GM12878 (cell line): Measurements from ENCODE around the gene SPG7. TPM values are rescaled to one million over a fixed set of nuclear protein-coding genes. Genes with fewer than 3 reads are reported as not detected.

Experiments used
- ATAC-seq: fragments of 200-7000 bp; cut with Tn5 transposase; 3 replicates; pipeline ENCODE4 v1.9.1; 2020; ENCODE audit warnings: mild to moderate bottlenecking, moderate library complexity
- BruUV-seq: library from RNA; stranded (reverse); fragments of 400-500 nt; replicated peaks from 2 replicates; lab custom pipeline; 2021; lab: Mats Ljungman, UMichigan
- CTCF ChIA-PET: fragments of 300-600 bp; sonication (Branson Sonifier 250); formaldehyde crosslinking; extraction: SDS; loops from one replicate; lab custom pipeline; 2021; ENCODE audit warnings: inconsistent platforms; lab: Yijun Ruan, JAX
- POLR2A ChIA-PET: fragments of 350-600 bp; formaldehyde crosslinking; extraction: SDS; loops from one replicate; lab custom pipeline; 2021; ENCODE audit warnings: inconsistent platforms; lab: Charles Lee
- RAD21 ChIA-PET: fragments of 300-600 bp; sonication (Branson Sonifier 250); formaldehyde crosslinking; loops from one replicate; lab custom pipeline; 2023; ENCODE audit warnings: antibody characterized with exemption; ENCODE audit not compliant: unreplicated experiment; lab: Charles Lee
- SMC1A ChIA-PET: fragments of 300-600 bp; sonication (Branson Sonifier 250); formaldehyde crosslinking; loops from one replicate; lab custom pipeline; 2023; ENCODE audit not compliant: unreplicated experiment, uncharacterized antibody; lab: Charles Lee
- DNase-seq: peaks from one replicate; pipeline ENCODE4 v3.0.0-alpha.2; 2011; ENCODE audit warnings: low read depth, low spot score
- FAIRE-seq: peaks from 3 replicates; lab custom pipeline; 2011; peaks lifted over from hg19 to GRCh38; lab: Jason Lieb, UNC
- H2AFZ ChIP-seq: 2 replicates; pipeline ENCODE4 v1.6.0; 2011; ENCODE audit warnings: low read depth, low read length, control low read depth; ENCODE audit not compliant: control insufficient read depth
- H3K27ac ChIP-seq: 2 replicates; pipeline ENCODE4 v1.5.1; 2011; ENCODE audit warnings: control low read depth; ENCODE audit not compliant: control insufficient read depth, insufficient read depth
- H3K27me3 ChIP-seq, 2 experiments: replicated peaks in 1 of 2; 2 replicates each; pipeline versions ENCODE4 v1.6.0 to v1.6.1; 2011; ENCODE audit warnings: low read length in 1 of 2; ENCODE audit not compliant: control insufficient read depth in 2 of 2, insufficient read depth in 2 of 2
- H3K36me3 ChIP-seq, 2 experiments: 2 replicates each; pipeline ENCODE4 v1.5.1; 2011; ENCODE audit warnings: low read length in 1 of 2; ENCODE audit not compliant: control insufficient read depth in 2 of 2, insufficient read depth in 2 of 2
- H3K4me1 ChIP-seq: 2 replicates; pipeline ENCODE4 v1.6.1; 2011; ENCODE audit warnings: mild to moderate bottlenecking, low read length, moderate library complexity, mixed read lengths; ENCODE audit not compliant: control insufficient read depth, insufficient read depth
- H3K4me2 ChIP-seq: 2 replicates; pipeline ENCODE4 v1.6.0; 2011; ENCODE audit warnings: control low read depth; ENCODE audit not compliant: control insufficient read depth, insufficient read depth
- H3K4me3 ChIP-seq: fragments of 200-600 bp; sonication (generic); 2 replicates; pipeline ENCODE4 v1.5.1; 2016
- H3K79me2 ChIP-seq: 2 replicates; pipeline ENCODE4 v1.6.0; 2011; ENCODE audit warnings: low read length; ENCODE audit not compliant: control insufficient read depth, insufficient read depth
- H3K9ac ChIP-seq: 2 replicates; pipeline ENCODE4 v1.8.0; 2011; ENCODE audit warnings: low read length, control low read depth, mixed read lengths; ENCODE audit not compliant: control insufficient read depth, insufficient read depth
- H3K9me3 ChIP-seq: replicated peaks from 3 replicates; pipeline ENCODE4 v1.5.1; 2011; ENCODE audit warnings: mild to moderate bottlenecking, low read length; ENCODE audit not compliant: control insufficient read depth, insufficient read depth
- H4K20me1 ChIP-seq: 2 replicates; pipeline ENCODE4 v1.6.0; 2011; ENCODE audit not compliant: control insufficient read depth, insufficient read depth
- ATF7 ChIP-seq: fragments of 450-650 bp; IDR thresholded peaks from 2 replicates; pipeline ENCODE4 v1.6.1; 2016; ENCODE audit warnings: low read depth, mild to moderate bottlenecking
- BCL3 ChIP-seq: IDR thresholded peaks from 2 replicates; pipeline ENCODE4 v1.6.1; 2011; ENCODE audit warnings: borderline replicate concordance, low read depth, mild to moderate bottlenecking, moderate library complexity, low read length; ENCODE audit not compliant: insufficient read depth, poor library complexity, severe bottlenecking
- E2F8 ChIP-seq: fragments of 450-650 bp; IDR thresholded peaks from 2 replicates; pipeline ENCODE4 v1.6.1; 2018; ENCODE audit warnings: mild to moderate bottlenecking, low read depth, moderate library complexity; ENCODE audit not compliant: partially characterized antibody
- EZH2 ChIP-seq: IDR thresholded peaks from 2 replicates; pipeline ENCODE4 v1.6.1; 2012; ENCODE audit warnings: low read depth, mild to moderate bottlenecking, control low read depth, inconsistent platforms, low read length, borderline replicate concordance; ENCODE audit not compliant: control insufficient read depth
- FOXM1 ChIP-seq: IDR thresholded peaks from 2 replicates; pipeline ENCODE4 v1.6.1; 2012; ENCODE audit warnings: low read depth, mild to moderate bottlenecking, inconsistent platforms, low read length, moderate library complexity
- GATAD2B ChIP-seq: fragments of 450-650 bp; conservative IDR thresholded peaks from 2 replicates; pipeline ENCODE4 v1.6.1; 2017; ENCODE audit warnings: low read depth, mild to moderate bottlenecking, moderate library complexity
- MEF2A ChIP-seq: IDR thresholded peaks from 2 replicates; pipeline ENCODE4 v1.6.1; 2011; ENCODE audit warnings: low read depth, mild to moderate bottlenecking, low read length, moderate library complexity; ENCODE audit not compliant: insufficient read depth
- MYB ChIP-seq: fragments of 150-350 bp; IDR thresholded peaks from 2 replicates; pipeline ENCODE4 v1.6.1; 2014; ENCODE audit warnings: mild to moderate bottlenecking, low read depth, low read length, borderline replicate concordance
- MYC ChIP-seq: IDR thresholded peaks from 2 replicates; pipeline ENCODE4 v1.6.1; 2011; ENCODE audit warnings: mild to moderate bottlenecking, low read length, moderate library complexity, inconsistent platforms; ENCODE audit not compliant: insufficient read depth, insufficient replicate concordance, insufficient read length, severe bottlenecking
- NR2C1 ChIP-seq: fragments of 450-650 bp; IDR thresholded peaks from 2 replicates; pipeline ENCODE4 v1.6.1; 2017; ENCODE audit warnings: antibody characterized with exemption, mild to moderate bottlenecking, moderate library complexity
- RAD21 ChIP-seq: IDR thresholded peaks from 2 replicates; pipeline ENCODE4 v1.6.1; 2011; ENCODE audit warnings: mild to moderate bottlenecking, low read depth, low read length, moderate library complexity; ENCODE audit not compliant: insufficient read depth
- RCOR1 ChIP-seq: conservative IDR thresholded peaks from 2 replicates; pipeline ENCODE4 v1.6.1; 2012; ENCODE audit warnings: low read depth, low read length, improper control_type of control experiment
- RFX5 ChIP-seq: IDR thresholded peaks from 2 replicates; pipeline ENCODE4 v1.6.1; 2011; ENCODE audit warnings: low read depth, low read length, improper control_type of control experiment
- TBL1XR1 ChIP-seq: IDR thresholded peaks from 2 replicates; pipeline ENCODE4 v1.6.1; 2012; ENCODE audit warnings: low read depth, low read length, improper control_type of control experiment
- ZNF622 ChIP-seq: fragments of 450-650 bp; IDR thresholded peaks from 2 replicates; pipeline ENCODE4 v1.6.1; 2017; ENCODE audit warnings: mild to moderate bottlenecking, inconsistent platforms
- WGBS: methylation state at CpG from one replicate; pipeline ENCODE4 v1.1.6; 2016; ENCODE audit warnings: low lambda C conversion rate; ENCODE audit not compliant: insufficient replicate concordance, insufficient coverage; ENCODE audit errors: missing lambda C conversion rate; 5-methylcytosine and 5-hydroxymethylcytosine counted together
- in situ Hi-C: fragments of 300-500 bp; cut with MboI; formaldehyde crosslinking; loops from 9 replicates; pipeline ENCODE4 v1.14.3; 2018; ENCODE audit warnings: mixed read lengths
- intact Hi-C: fragments of 100-400 bp; cut with micrococcal nuclease; formaldehyde crosslinking; loops from one replicate; pipeline ENCODE4 v1.14.2; 2022; ENCODE audit not compliant: unreplicated experiment
- polyA plus RNA-seq, 11 experiments: library from polyadenylated mRNA; depleted of rRNA in 4 of 11; unstranded in 6 of 11; stranded (reverse) in 5 of 11; fragments of >200 nt; fragmentation: Nextera tagmentation in 4 of 11; fragmentation: Illumina TruSeq in 1 of 11; extraction: Ambion mirVana in 4 of 11; extraction: Trizol in 1 of 11; gene quantifications; 1 replicate in 1 of 11; 2 replicates in 10 of 11; pipeline versions ENCODE4 v1.2.1 to v1.2.3, GENCODE V29; 2011 to 2016; ENCODE audit warnings: inconsistent platforms in 2 of 11, missing spikeins in 2 of 11, low read depth in 1 of 11
- total RNA-seq, 4 experiments: library from RNA; depleted of rRNA in 3 of 4; stranded (reverse); fragments of >200 nt in 3 of 4; fragmentation: Illumina TruSeq in 1 of 4; extraction: Trizol in 1 of 4; gene quantifications; 2 replicates each; pipeline versions ENCODE4 v1.2.1 to v1.2.3, GENCODE V29; 2013 to 2021
- TF ChIP-seq, protein P1 (sequence below): fragments of 450-650 bp; IDR thresholded peaks from 2 replicates; pipeline ENCODE4 v1.6.1; 2014; ENCODE audit warnings: mild to moderate bottlenecking

The SPG7 gene
- total and polyA plus RNA-seq, 10 of the 15 experiments (the other 5 are each of a cell fraction or from before 2014, with no cell fraction given), result 5.9 to 75.9 (median 52.5) TPM

DNA sequence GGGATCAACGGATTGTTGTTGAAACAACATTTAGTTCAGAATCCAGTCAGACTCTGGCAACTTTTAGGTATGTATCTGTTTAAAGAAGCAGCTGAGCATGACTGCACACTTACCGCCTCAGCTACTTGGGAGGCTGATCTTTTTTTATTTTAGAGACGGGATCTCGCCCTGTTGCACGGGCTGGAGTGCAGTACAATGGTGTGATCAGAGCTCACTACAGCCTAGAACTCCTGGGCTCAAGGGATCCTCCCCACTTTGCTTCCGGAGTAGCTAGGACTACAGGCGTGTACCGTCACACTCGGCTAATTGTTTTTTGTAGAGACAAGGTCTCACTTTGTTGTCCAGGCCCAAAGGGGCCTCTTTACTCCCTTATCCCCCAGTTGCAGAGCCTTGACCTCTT lies 2.3 kb downstream of the SPG7 start:
- no peak for ATAC-seq
- H3K79me2 ChIP-seq, result peaks cover 37% of the 10 kb centered on the region
- POLR2A ChIA-PET, result interaction anchor here (0.6 to 1.2 kb wide), 3 partner anchors 24 to 212 kb away, joined by 3 to 4 read pairs (median 3); no protein-coding TSS in a partner anchor
- TF ChIP-seq BCL3 (no peak), ATF7 (no peak), FOXM1 (no peak), RAD21 (no peak), TBL1XR1 (no peak), E2F8 (no peak), MEF2A (no peak), MYC (no peak), RFX5 (no peak), NR2C1 (no peak), EZH2 (no peak), MYB (no peak), GATAD2B (no peak), ZNF622 (no peak), RCOR1 (no peak)
- TF ChIP-seq, protein P1, sequence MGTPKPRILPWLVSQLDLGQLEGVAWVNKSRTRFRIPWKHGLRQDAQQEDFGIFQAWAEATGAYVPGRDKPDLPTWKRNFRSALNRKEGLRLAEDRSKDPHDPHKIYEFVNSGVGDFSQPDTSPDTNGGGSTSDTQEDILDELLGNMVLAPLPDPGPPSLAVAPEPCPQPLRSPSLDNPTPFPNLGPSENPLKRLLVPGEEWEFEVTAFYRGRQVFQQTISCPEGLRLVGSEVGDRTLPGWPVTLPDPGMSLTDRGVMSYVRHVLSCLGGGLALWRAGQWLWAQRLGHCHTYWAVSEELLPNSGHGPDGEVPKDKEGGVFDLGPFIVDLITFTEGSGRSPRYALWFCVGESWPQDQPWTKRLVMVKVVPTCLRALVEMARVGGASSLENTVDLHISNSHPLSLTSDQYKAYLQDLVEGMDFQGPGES, result no peak

More for the DNA sequence above, 2.3 kb downstream of the SPG7 start:
- no TSS peak for BruUV-seq
- H3K9ac ChIP-seq, result no peak overlapping the region
- WGBS, result 97% methylated on average over 9 of the region's 9 CpGs
- peaks cover 15% of the 10 kb centered on the region for H3K4me1 ChIP-seq
- peaks cover 0 to 18% of the 10 kb centered on the region in 2 experiments; a peak in 3 of 4 replicates for H3K36me3 ChIP-seq
- intact Hi-C loops (no loop called here), in situ Hi-C loops (no loop called here)
- H3K9me3 ChIP-seq, result no peaks in the 10 kb centered on the region
- ChIA-PET RAD21 (interaction anchor here (1.3 kb wide), 1 partner anchor 174 kb away, joined by 4 read pairs; no protein-coding TSS in a partner anchor), SMC1A (interaction anchor here (2.3 kb wide), 1 partner anchor 15 kb away, joined by 4 read pairs; no protein-coding TSS in a partner anchor), CTCF (interaction anchor here (1.3 kb wide), 1 partner anchor 217 kb away, joined by 3 read pairs; no protein-coding TSS in a partner anchor)
- H3K27ac ChIP-seq, result no peak overlapping the region
- H3K27me3 ChIP-seq, result no peaks in the 10 kb centered on the region
- FAIRE-seq (no peak), DNase-seq (no peak)
- H3K4me3 ChIP-seq, result no peak overlapping the region
- no peaks in the 10 kb centered on the region for H4K20me1 ChIP-seq
- H2AFZ ChIP-seq, result no peak overlapping the region
- H3K4me2 ChIP-seq, result no peak overlapping the region
